MM.1S (cell line): ENCODE measurements around the gene CEP78.

Source experiments
- EZH2 ChIP-seq: fragments of 300-600 bp; sonication (generic); optimal IDR thresholded peaks from 2 replicates; pipeline ENCODE3; 2017; ENCODE audit warnings: low read depth, mild to moderate bottlenecking, antibody characterized with exemption, low read length, mixed read lengths
- TF ChIP-seq, protein P1 (sequence below): fragments of 300-600 bp; sonication (generic); IDR thresholded peaks from 2 replicates; pipeline ENCODE4 v1.5.1; 2016; ENCODE audit warnings: antibody characterized with exemption, low read length, mixed read lengths

DNA sequence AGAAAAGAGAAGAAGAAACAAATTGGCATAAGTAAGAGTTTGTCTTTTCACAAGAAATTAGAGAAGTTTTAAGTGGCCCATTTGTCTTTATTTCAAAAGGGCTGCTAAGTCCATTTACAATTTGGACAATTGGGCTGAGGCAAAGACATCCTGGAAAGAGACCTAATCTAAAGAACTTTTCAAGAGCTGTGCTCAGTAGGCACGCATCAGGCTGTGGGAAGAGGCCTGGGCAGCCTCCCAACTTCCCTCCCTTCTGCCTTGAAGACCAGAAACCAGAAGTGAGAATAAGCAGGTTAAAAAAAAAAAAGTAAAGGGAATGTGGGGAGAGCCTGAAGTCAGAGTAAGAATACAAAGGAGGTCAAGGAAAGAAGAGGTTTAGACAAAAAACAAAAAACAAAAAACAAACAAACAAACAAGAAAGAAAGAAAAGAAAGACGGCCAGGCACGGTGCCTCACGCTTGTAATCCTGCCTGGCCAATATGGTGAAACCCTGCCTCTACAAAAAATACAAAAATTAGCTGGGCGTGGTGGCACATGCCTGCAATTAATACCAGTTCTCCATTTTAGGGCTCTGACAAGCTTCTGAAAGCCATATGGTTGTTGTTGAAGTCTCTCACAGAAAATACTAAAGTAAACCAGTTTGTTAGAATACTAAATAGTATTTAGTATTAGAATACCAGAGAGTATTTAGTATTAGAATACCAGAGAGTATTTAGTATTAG is 48.0 kb upstream of the CEP78 start:
- TF ChIP-seq, protein P1, sequence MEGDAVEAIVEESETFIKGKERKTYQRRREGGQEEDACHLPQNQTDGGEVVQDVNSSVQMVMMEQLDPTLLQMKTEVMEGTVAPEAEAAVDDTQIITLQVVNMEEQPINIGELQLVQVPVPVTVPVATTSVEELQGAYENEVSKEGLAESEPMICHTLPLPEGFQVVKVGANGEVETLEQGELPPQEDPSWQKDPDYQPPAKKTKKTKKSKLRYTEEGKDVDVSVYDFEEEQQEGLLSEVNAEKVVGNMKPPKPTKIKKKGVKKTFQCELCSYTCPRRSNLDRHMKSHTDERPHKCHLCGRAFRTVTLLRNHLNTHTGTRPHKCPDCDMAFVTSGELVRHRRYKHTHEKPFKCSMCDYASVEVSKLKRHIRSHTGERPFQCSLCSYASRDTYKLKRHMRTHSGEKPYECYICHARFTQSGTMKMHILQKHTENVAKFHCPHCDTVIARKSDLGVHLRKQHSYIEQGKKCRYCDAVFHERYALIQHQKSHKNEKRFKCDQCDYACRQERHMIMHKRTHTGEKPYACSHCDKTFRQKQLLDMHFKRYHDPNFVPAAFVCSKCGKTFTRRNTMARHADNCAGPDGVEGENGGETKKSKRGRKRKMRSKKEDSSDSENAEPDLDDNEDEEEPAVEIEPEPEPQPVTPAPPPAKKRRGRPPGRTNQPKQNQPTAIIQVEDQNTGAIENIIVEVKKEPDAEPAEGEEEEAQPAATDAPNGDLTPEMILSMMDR = no peak
- TF ChIP-seq EZH2 = no peak
